ENCODE measurements around the gene SERTM2.
"Not testable (repeated sequence)": the region's sequence is repeated elsewhere in the genome, so short reads cannot be mapped to it uniquely, and the experiment has no call there.

Gene SERTM2

GRCh38 chrX:111520506-111520905 lies 9.1 kb downstream of the SERTM2 start:
- ChIA-PET POLR2A (no interaction called here), CTCF (no interaction called here)
- DNase-seq (ENCODE audit: low read depth, low spot score), result no peak
- H3K4me3 ChIP-seq (ENCODE audit: low read depth, low read length), result no peak overlapping the region
- TF ChIP-seq CTCF (IDR thresholded peaks at IDR 0.05; ENCODE audit: insufficient read depth, low read length, missing control alignments), result no peak

- POLR2A ChIA-PET, result no interaction called here
- H3K4me3 ChIP-seq (ENCODE audit: low read depth, low read length), result no peak overlapping the region
- no peak for DNase-seq (ENCODE audit: low read depth, low spot score)
- TF ChIP-seq CTCF (IDR thresholded peaks at IDR 0.05; ENCODE audit: insufficient read depth, low read length, missing control alignments), result no peak
- CTCF ChIA-PET, result no interaction called here
These were observed 9.7 kb downstream of the SERTM2 start for GRCh38 chrX:111521169-111521568.

- DNase-seq (ENCODE audit: low read depth, low spot score), result no peak
- no peak overlapping the region for H3K4me3 ChIP-seq (ENCODE audit: low read depth, low read length)
- ChIA-PET POLR2A (no interaction called here), CTCF (no interaction called here)
- TF ChIP-seq CTCF (IDR thresholded peaks at IDR 0.05; ENCODE audit: insufficient read depth, low read length, missing control alignments), result no peak
These were observed 31.8 kb downstream of the SERTM2 start for GRCh38 chrX:111543212-111543741.

GRCh38 chrX:111549235-111549634 lies 37.8 kb downstream of the SERTM2 start:
- CTCF ChIA-PET; H3K4me3 ChIP-seq (ENCODE audit: low read depth, low read length); POLR2A ChIA-PET; DNase-seq (ENCODE audit: low read depth, low spot score): not testable (repeated sequence)

- DNase-seq (ENCODE audit: low read depth, low spot score), result no peak
- TF ChIP-seq CTCF (IDR thresholded peaks at IDR 0.05; ENCODE audit: insufficient read depth, low read length, missing control alignments), result no peak
- no peak overlapping the region for H3K4me3 ChIP-seq (ENCODE audit: low read depth, low read length)
- POLR2A ChIA-PET, result no interaction called here
- CTCF ChIA-PET, result no interaction called here
These were observed 44.0 kb downstream of the SERTM2 start for GRCh38 chrX:111555406-111555958.

- DNase-seq (ENCODE audit: low read depth, low spot score), result no peak
- TF ChIP-seq CTCF (IDR thresholded peaks at IDR 0.05; ENCODE audit: insufficient read depth, low read length, missing control alignments), result no peak
- ChIA-PET CTCF (no interaction called here), POLR2A (no interaction called here)
- H3K4me3 ChIP-seq (ENCODE audit: low read depth, low read length), result no peak overlapping the region
These were observed 49.4 kb downstream of the SERTM2 start for GRCh38 chrX:111560801-111561200.

- CTCF ChIA-PET, result no interaction called here
- H3K4me3 ChIP-seq (ENCODE audit: low read depth, low read length), result no peak overlapping the region
- no peak for DNase-seq (ENCODE audit: low read depth, low spot score)
- POLR2A ChIA-PET, result no interaction called here
- no peak for TF ChIP-seq CTCF (IDR thresholded peaks at IDR 0.05; ENCODE audit: insufficient read depth, low read length, missing control alignments)
These were observed 50.4 kb downstream of the SERTM2 start for GRCh38 chrX:111561851-111562250.
